Stomach (tissue), 9 donors: ENCODE measurements around the gene KRTAP10-1. TPM values are rescaled to one million over a fixed set of nuclear protein-coding genes. Genes with fewer than 3 reads are reported as not detected.

ENCODE experiments used
- DNase-seq, 2 donors: peaks; one replicate each; pipeline versions ENCODE4 v3.0.0 to v3.0.0-alpha.2; 2013 to 2019
- H3K27ac ChIP-seq, 5 donors: fragments of 200-600 bp in 4 of 5; sonication (generic) in 4 of 5; one replicate each; pipeline ENCODE4 v1.5.1; 2013 to 2019; ENCODE audit warnings: mild to moderate bottlenecking in 1 of 5, moderate library complexity in 1 of 5
- H3K27me3 ChIP-seq, 3 donors: fragments of 200-600 bp; sonication (generic); one replicate each; pipeline ENCODE4 v1.5.1; 2017 to 2019; ENCODE audit warnings: mixed run types in 1 of 3
- H3K36me3 ChIP-seq, 4 donors: fragments of 200-600 bp; sonication (generic); 1 replicate in 3 of 4; 2 replicates in 1 of 4; pipeline ENCODE4 v1.5.1; 2016 to 2019
- H3K4me1 ChIP-seq, 4 donors: fragments of 200-600 bp; sonication (generic); one replicate each; pipeline ENCODE4 v1.5.1; 2016 to 2019
- H3K4me3 ChIP-seq, 4 donors: fragments of 200-600 bp; sonication (generic) in 3 of 4; one replicate each; pipeline ENCODE4 v1.5.1; 2016 to 2019; ENCODE audit warnings: mild to moderate bottlenecking in 1 of 4
- H3K9me3 ChIP-seq, 4 donors: fragments of 200-600 bp; sonication (generic); one replicate each; pipeline ENCODE4 v1.5.1; 2016 to 2019
- CTCF ChIP-seq, 7 experiments: fragments of 450-650 bp in 4 of 7; fragments of 200-600 bp in 3 of 7; sonication (generic) in 3 of 7; IDR thresholded peaks; one replicate each; pipeline ENCODE4 v1.5.1; 2016 to 2019; ENCODE audit warnings: antibody characterized with exemption in 7 of 7, control low read depth in 2 of 7, mild to moderate bottlenecking in 1 of 7
- EP300 ChIP-seq: sonication (generic); formaldehyde crosslinking; IDR thresholded peaks from one replicate; pipeline ENCODE4 v1.6.1; 2017; ENCODE audit warnings: antibody characterized with exemption
- POLR2A ChIP-seq, 4 donors: fragments of 450-650 bp; IDR thresholded peaks; one replicate each; pipeline ENCODE4 v1.6.1; 2016; ENCODE audit warnings: antibody characterized with exemption in 4 of 4, control low read depth in 2 of 4, mild to moderate bottlenecking in 1 of 4, moderate library complexity in 1 of 4
- POLR2AphosphoS5 ChIP-seq, 3 donors: sonication (generic); formaldehyde crosslinking; IDR thresholded peaks; one replicate each; pipeline ENCODE4 v1.6.1; 2016; ENCODE audit warnings: antibody characterized with exemption in 3 of 3
- WGBS, 5 donors: extraction: QIAGEN DNeasy Blood & Tissue Kit in 3 of 5; methylation state at CpG; one replicate each; pipeline versions ENCODE4 v1.1.5 to v1.1.7; 2013 to 2018; 5-methylcytosine and 5-hydroxymethylcytosine counted together
- intact Hi-C: fragments of 100-400 bp; cut with DNase I; formaldehyde crosslinking; loops from one replicate; pipeline ENCODE4 v1.15.1; 2023; ENCODE audit warnings: low total_unique reads
- polyA plus RNA-seq, 3 donors: library from polyadenylated mRNA; stranded (reverse); fragments of 200-250 nt; gene quantifications; one replicate each; pipeline ENCODE4 v1.2.3, GENCODE V29; 2013
- total RNA-seq, 5 donors: library from RNA; depleted of rRNA; stranded (reverse); fragments of >200 nt; gene quantifications; one replicate each; pipeline versions ENCODE4 v1.1.0 to v1.2.3, GENCODE V29; 2014 to 2016
- donor health status: healthy with polysubstance abuse.
- donor health status: Bipolar disorder and iron deficiency.
- donor health status: healthy.

The KRTAP10-1 gene
- total and polyA plus RNA-seq, 8 donors, result not detected

- intact Hi-C loops, result no loop called here
Measured at GRCh38 chr21:44522753-44523204, 17.2 kb downstream of the KRTAP10-1 start.

GRCh38 chr21:44521928-44522752 lies 17.9 kb downstream of the KRTAP10-1 start:
- intact Hi-C loops, result no loop called here
- Histone ChIP-seq H3K27me3 (peaks cover 0 to 40% (median 0%) of the 10 kb centered on the region in 3 donors), H3K27ac (no peak overlapping the region), H3K36me3 (no peaks in the 10 kb centered on the region), H3K4me3 (no peak overlapping the region), H3K9me3 (no peaks in the 10 kb centered on the region), H3K4me1 (no peaks in the 10 kb centered on the region)
- 82 to 89% (median 88%) methylated on average over 25 to 33 of the region's 33 CpGs for WGBS, 5 donors
- TF ChIP-seq POLR2A (IDR thresholded peaks at IDR 0.05) (no peak), CTCF (IDR thresholded peaks at IDR 0.05) (no peak), EP300 (no peak), POLR2AphosphoS5 (IDR thresholded peaks at IDR 0.05) (no peak)
- DNase-seq, result no peak

More at GRCh38 chr21:44522753-44523204, 17.2 kb downstream of the KRTAP10-1 start:
- H3K9me3 ChIP-seq, result no peaks in the 10 kb centered on the region
- DNase-seq, result no peak
- H3K4me1 ChIP-seq, result no peaks in the 10 kb centered on the region
- H3K36me3 ChIP-seq, result no peaks in the 10 kb centered on the region
- H3K27ac ChIP-seq, result no peak overlapping the region
- TF ChIP-seq EP300 (no peak), CTCF (IDR thresholded peaks at IDR 0.05) (no peak), POLR2A (IDR thresholded peaks at IDR 0.05) (no peak), POLR2AphosphoS5 (IDR thresholded peaks at IDR 0.05) (no peak)
- WGBS, 5 donors, result 64 to 83% (median 74%) methylated on average over 1 of the region's 1 CpG; no CpG with 5 or more reads in 1 of the 5 donors
- peaks cover 0 to 45% (median 0%) of the 10 kb centered on the region in 3 donors for H3K27me3 ChIP-seq
- H3K4me3 ChIP-seq, result no peak overlapping the region

GRCh38 chr21:44521301-44521927 lies 18.6 kb downstream of the KRTAP10-1 start:
- H3K27ac ChIP-seq, result no peak overlapping the region
- intact Hi-C loops, result no loop called here
- H3K27me3 ChIP-seq, result peaks cover 0 to 39% (median 0%) of the 10 kb centered on the region in 3 donors
- no peaks in the 10 kb centered on the region for H3K9me3 ChIP-seq
- no peak overlapping the region for H3K4me3 ChIP-seq
- 80 to 94% (median 87%) methylated on average over 6 to 22 of the region's 22 CpGs for WGBS, 5 donors
- H3K36me3 ChIP-seq, result no peaks in the 10 kb centered on the region
- TF ChIP-seq EP300, result no peak
- TF ChIP-seq POLR2AphosphoS5 (IDR thresholded peaks at IDR 0.05), result no peak
- no peak for TF ChIP-seq CTCF (IDR thresholded peaks at IDR 0.05)
- TF ChIP-seq POLR2A (IDR thresholded peaks at IDR 0.05), result no peak
- no peak for DNase-seq
- no peaks in the 10 kb centered on the region for H3K4me1 ChIP-seq

GRCh38 chr21:44520326-44521300 lies 19.4 kb downstream of the KRTAP10-1 start:
- intact Hi-C loops, result no loop called here
- Histone ChIP-seq H3K9me3 (no peaks in the 10 kb centered on the region), H3K4me1 (no peaks in the 10 kb centered on the region), H3K4me3 (no peak overlapping the region), H3K27ac (no peak overlapping the region), H3K27me3 (peaks cover 0 to 39% (median 0%) of the 10 kb centered on the region in 3 donors), H3K36me3 (no peaks in the 10 kb centered on the region)
- TF ChIP-seq POLR2A (IDR thresholded peaks at IDR 0.05) (no peak), POLR2AphosphoS5 (IDR thresholded peaks at IDR 0.05) (no peak), EP300 (no peak), CTCF (IDR thresholded peaks at IDR 0.05) (no peak)
- WGBS, 5 donors, result 85 to 90% (median 86%) methylated on average over 22 to 31 of the region's 31 CpGs
- DNase-seq, result no peak
